RWPE2 (cell line): ENCODE results near the gene IQGAP3.

ENCODE experiments used
- ATAC-seq: fragments of 200-7000 bp; cut with Tn5 transposase; 3 replicates; pipeline ENCODE4 v1.9.1; 2021; ENCODE audit warnings: low read depth
- DNase-seq: peaks from one replicate; pipeline ENCODE4 v3.0.0-alpha.2; 2020; ENCODE audit warnings: low spot score
- H3K27ac ChIP-seq: fragments of 450-650 bp; 2 replicates; pipeline ENCODE4 v1.5.1; 2017; ENCODE audit warnings: mild to moderate bottlenecking; ENCODE audit not compliant: poor library complexity, severe bottlenecking
- H3K27me3 ChIP-seq: fragments of 250-450 bp; sonication (Bioruptor Pico); 2 replicates; pipeline ENCODE4 v1.5.1; 2021; ENCODE audit warnings: mild to moderate bottlenecking, moderate library complexity; ENCODE audit not compliant: insufficient read depth, poor library complexity, severe bottlenecking
- H3K36me3 ChIP-seq: fragments of 250-450 bp; sonication (Bioruptor Pico); 2 replicates; pipeline ENCODE4 v1.5.1; 2020; ENCODE audit warnings: low read depth, mild to moderate bottlenecking, moderate library complexity
- H3K4me1 ChIP-seq: fragments of 250-450 bp; sonication (Bioruptor Pico); 2 replicates; pipeline ENCODE4 v1.5.1; 2021; ENCODE audit warnings: mild to moderate bottlenecking, moderate library complexity; ENCODE audit not compliant: insufficient read depth, poor library complexity, severe bottlenecking
- H3K4me3 ChIP-seq: fragments of 250-450 bp; sonication (Bioruptor Pico); 2 replicates; pipeline ENCODE4 v1.5.1; 2021; ENCODE audit warnings: mild to moderate bottlenecking, moderate library complexity; ENCODE audit not compliant: severe bottlenecking
- H3K9me3 ChIP-seq: fragments of 250-450 bp; sonication (Bioruptor Pico); 2 replicates; pipeline ENCODE4 v1.5.1; 2021; ENCODE audit warnings: mild to moderate bottlenecking, moderate library complexity; ENCODE audit not compliant: severe bottlenecking
- TF ChIP-seq, protein P1 (sequence below): fragments of 450-650 bp; IDR thresholded peaks from one replicate; pipeline ENCODE4 v1.5.1; 2017; ENCODE audit warnings: mild to moderate bottlenecking, moderate library complexity; ENCODE audit not compliant: poor library complexity, severe bottlenecking

Gene IQGAP3

GRCh38 chr1:156530006-156530405, 42.4 kb downstream of the IQGAP3 start:
- Histone ChIP-seq H3K27ac (no peak overlapping the region), H3K4me1 (no peaks in the 10 kb centered on the region), H3K9me3 (no peaks in the 10 kb centered on the region), H3K36me3 (peaks cover 67% of the 10 kb centered on the region), H3K27me3 (no peaks in the 10 kb centered on the region), H3K4me3 (no peak overlapping the region)
- ATAC-seq = no peak
- no peak for DNase-seq
- TF ChIP-seq, protein P1, sequence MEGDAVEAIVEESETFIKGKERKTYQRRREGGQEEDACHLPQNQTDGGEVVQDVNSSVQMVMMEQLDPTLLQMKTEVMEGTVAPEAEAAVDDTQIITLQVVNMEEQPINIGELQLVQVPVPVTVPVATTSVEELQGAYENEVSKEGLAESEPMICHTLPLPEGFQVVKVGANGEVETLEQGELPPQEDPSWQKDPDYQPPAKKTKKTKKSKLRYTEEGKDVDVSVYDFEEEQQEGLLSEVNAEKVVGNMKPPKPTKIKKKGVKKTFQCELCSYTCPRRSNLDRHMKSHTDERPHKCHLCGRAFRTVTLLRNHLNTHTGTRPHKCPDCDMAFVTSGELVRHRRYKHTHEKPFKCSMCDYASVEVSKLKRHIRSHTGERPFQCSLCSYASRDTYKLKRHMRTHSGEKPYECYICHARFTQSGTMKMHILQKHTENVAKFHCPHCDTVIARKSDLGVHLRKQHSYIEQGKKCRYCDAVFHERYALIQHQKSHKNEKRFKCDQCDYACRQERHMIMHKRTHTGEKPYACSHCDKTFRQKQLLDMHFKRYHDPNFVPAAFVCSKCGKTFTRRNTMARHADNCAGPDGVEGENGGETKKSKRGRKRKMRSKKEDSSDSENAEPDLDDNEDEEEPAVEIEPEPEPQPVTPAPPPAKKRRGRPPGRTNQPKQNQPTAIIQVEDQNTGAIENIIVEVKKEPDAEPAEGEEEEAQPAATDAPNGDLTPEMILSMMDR = no peak

DNA sequence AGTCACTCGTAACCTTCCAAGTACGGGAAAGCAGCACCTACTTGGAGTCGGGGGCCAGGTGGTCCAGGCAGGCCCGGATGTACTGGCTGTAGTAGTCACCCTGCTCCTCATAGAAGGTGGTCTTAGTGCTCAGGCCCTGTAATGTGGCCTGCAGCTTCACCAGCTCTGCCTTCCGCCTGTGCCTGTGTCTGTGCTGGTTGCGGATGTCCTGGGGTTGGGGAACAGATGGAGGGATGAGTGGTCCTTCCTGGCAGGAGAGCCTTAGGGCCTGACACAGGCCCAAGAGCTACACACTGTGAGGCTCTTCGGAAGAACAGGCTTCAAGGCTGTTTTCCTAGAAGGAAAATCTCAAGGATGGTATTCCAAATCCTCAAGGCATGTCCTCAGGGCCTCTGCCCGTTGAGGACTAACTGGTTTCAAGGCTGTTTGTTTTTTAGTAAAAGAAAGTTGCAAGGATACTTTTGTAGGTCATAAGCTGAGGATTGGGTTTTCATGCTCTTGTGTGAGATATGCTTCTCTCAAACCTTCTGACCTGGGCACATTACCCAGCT, 43.4 kb downstream of the IQGAP3 start:
- ATAC-seq (no peak), DNase-seq (no peak)
- Histone ChIP-seq H3K4me3 (no peak overlapping the region), H3K27ac (no peak overlapping the region), H3K36me3 (peaks cover 62% of the 10 kb centered on the region), H3K4me1 (no peaks in the 10 kb centered on the region), H3K9me3 (no peaks in the 10 kb centered on the region), H3K27me3 (no peaks in the 10 kb centered on the region)
- TF ChIP-seq, protein P1 = no peak

- Histone ChIP-seq H3K4me3 (no peak overlapping the region), H3K36me3 (peaks cover 59% of the 10 kb centered on the region), H3K9me3 (no peaks in the 10 kb centered on the region), H3K4me1 (no peaks in the 10 kb centered on the region), H3K27ac (no peak overlapping the region), H3K27me3 (no peaks in the 10 kb centered on the region)
- ATAC-seq (no peak), DNase-seq (no peak)
- TF ChIP-seq, protein P1 = no peak
Measured at GRCh38 chr1:156528231-156528630, 44.1 kb downstream of the IQGAP3 start.

- Histone ChIP-seq H3K27me3 (no peaks in the 10 kb centered on the region), H3K36me3 (peaks cover 57% of the 10 kb centered on the region), H3K4me3 (no peak overlapping the region), H3K9me3 (no peaks in the 10 kb centered on the region), H3K4me1 (no peaks in the 10 kb centered on the region), H3K27ac (no peak overlapping the region)
- DNase-seq = no peak
- TF ChIP-seq, protein P1 = no peak
- ATAC-seq = no peak
Measured at GRCh38 chr1:156527584-156527983, 44.8 kb downstream of the IQGAP3 start.

DNA sequence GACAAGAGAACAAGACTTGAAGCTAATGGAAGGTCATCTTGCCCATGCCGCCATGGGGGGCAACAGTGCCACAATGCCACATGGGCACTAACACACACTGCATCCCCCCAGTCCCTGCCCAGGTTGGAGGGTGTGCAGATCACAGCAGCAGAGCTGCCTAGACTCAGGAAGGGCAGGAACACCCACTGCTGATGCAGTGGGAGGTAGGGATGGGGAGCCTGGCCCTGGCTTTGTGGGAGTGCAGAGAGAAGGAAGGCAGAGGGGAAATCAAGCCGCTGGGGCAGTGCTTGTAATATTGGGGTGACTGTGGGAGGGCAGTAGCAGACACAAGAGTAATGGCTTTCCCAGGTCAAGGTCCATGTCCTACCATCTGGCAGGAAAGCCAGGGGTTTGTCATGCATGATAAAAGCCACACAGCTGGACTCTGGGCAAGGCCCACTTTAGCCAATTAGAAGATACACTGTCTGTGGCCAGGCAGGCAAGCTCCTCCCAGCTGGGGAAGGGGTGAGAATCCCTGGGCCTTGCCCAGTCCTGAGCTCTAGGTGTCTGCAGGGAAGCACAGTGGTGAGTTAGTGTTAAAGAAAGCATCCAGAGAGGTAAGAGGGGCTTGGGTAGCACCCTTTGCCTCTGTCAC, 46.4 kb downstream of the IQGAP3 start:
- Histone ChIP-seq H3K27me3 (no peaks in the 10 kb centered on the region), H3K36me3 (peaks cover 48% of the 10 kb centered on the region), H3K9me3 (no peaks in the 10 kb centered on the region), H3K4me3 (no peak overlapping the region), H3K27ac (no peak overlapping the region), H3K4me1 (no peaks in the 10 kb centered on the region)
- DNase-seq (no peak), ATAC-seq (no peak; the same call in 2 of the 3 replicates)
- TF ChIP-seq, protein P1 = no peak
